HepG2 (cell line): ENCODE data around the gene PSD. TPM values are rescaled to one million over a fixed set of nuclear protein-coding genes. Genes with fewer than 3 reads are reported as not detected.

Experiments
- BCL3 ChIP-seq: sonication (generic); formaldehyde crosslinking; IDR thresholded peaks from 2 replicates; pipeline ENCODE4 v1.5.1; 2020; ENCODE audit warnings: mild to moderate bottlenecking, missing genetic modification reagents, moderate library complexity
- ESRRA ChIP-seq: sonication (generic); formaldehyde crosslinking; IDR thresholded peaks from 2 replicates; pipeline ENCODE4 v1.5.1; 2020; ENCODE audit warnings: mild to moderate bottlenecking, low read depth, missing genetic modification reagents
- FOXC1 ChIP-seq: sonication (generic); formaldehyde crosslinking; IDR thresholded peaks from 2 replicates; pipeline ENCODE4 v1.8.0; 2022; ENCODE audit warnings: mild to moderate bottlenecking, missing genetic modification reagents, borderline replicate concordance
- FOXO1 ChIP-seq: sonication (generic); formaldehyde crosslinking; IDR thresholded peaks from 2 replicates; pipeline ENCODE4 v1.4.0; 2020; ENCODE audit warnings: missing genetic modification reagents
- HIC2 ChIP-seq: sonication (generic); formaldehyde crosslinking; IDR thresholded peaks from 2 replicates; pipeline ENCODE4 v1.9.0; 2022; ENCODE audit warnings: low read depth, missing genetic modification reagents
- HNRNPLL ChIP-seq: fragments of 200-400 bp; formaldehyde crosslinking; IDR thresholded peaks from 2 replicates; pipeline ENCODE4 v1.6.1; 2017; ENCODE audit warnings: mild to moderate bottlenecking, low read depth, low read length; ENCODE audit not compliant: poor library complexity, severe bottlenecking
- HOXA9 ChIP-seq: sonication (generic); formaldehyde crosslinking; IDR thresholded peaks from 2 replicates; pipeline ENCODE4 v1.8.1; 2022; ENCODE audit warnings: missing genetic modification reagents, mild to moderate bottlenecking, moderate library complexity, borderline replicate concordance
- NR2C2 ChIP-seq: sonication (generic); formaldehyde crosslinking; IDR thresholded peaks from 2 replicates; pipeline ENCODE4 v1.4.0; 2020; ENCODE audit warnings: missing genetic modification reagents, mild to moderate bottlenecking, moderate library complexity, borderline replicate concordance
- REPIN1 ChIP-seq: sonication (generic); formaldehyde crosslinking; IDR thresholded peaks from 2 replicates; pipeline ENCODE4 v1.8.0; 2022; ENCODE audit warnings: missing genetic modification reagents, low read depth, mild to moderate bottlenecking, borderline replicate concordance
- SMARCE1 ChIP-seq: fragments of 450-650 bp; IDR thresholded peaks from 2 replicates; pipeline ENCODE4 v1.6.1; 2017; ENCODE audit warnings: borderline replicate concordance
- TOPORS ChIP-seq: sonication (generic); formaldehyde crosslinking; IDR thresholded peaks from 2 replicates; pipeline ENCODE4 v1.8.0; 2023; ENCODE audit warnings: mild to moderate bottlenecking, missing genetic modification reagents
- ZNF646 ChIP-seq: sonication (generic); formaldehyde crosslinking; IDR thresholded peaks from 2 replicates; pipeline ENCODE4 v1.9.0; 2021; ENCODE audit warnings: mild to moderate bottlenecking, missing genetic modification reagents
- ZNF691 ChIP-seq: sonication (generic); formaldehyde crosslinking; IDR thresholded peaks from 2 replicates; pipeline ENCODE4 v1.4.0; 2020; ENCODE audit warnings: missing genetic modification reagents, low read depth, mild to moderate bottlenecking, borderline replicate concordance
- ZNF704 ChIP-seq: sonication (generic); formaldehyde crosslinking; IDR thresholded peaks from 2 replicates; pipeline ENCODE4 v1.8.1; 2023; ENCODE audit warnings: mild to moderate bottlenecking, inconsistent platforms, moderate library complexity, missing genetic modification reagents, borderline replicate concordance
- ZNF788 ChIP-seq: sonication (generic); formaldehyde crosslinking; IDR thresholded peaks from 2 replicates; pipeline ENCODE4 v1.5.0; 2020; ENCODE audit warnings: mild to moderate bottlenecking, missing genetic modification reagents, borderline replicate concordance
- ZZZ3 ChIP-seq: sonication (generic); formaldehyde crosslinking; IDR thresholded peaks from 2 replicates; pipeline ENCODE4 v1.4.0; 2020; ENCODE audit warnings: missing genetic modification reagents, mild to moderate bottlenecking, borderline replicate concordance
- polyA plus RNA-seq, 8 experiments: library from polyadenylated mRNA; depleted of rRNA in 3 of 8; stranded (reverse) in 7 of 8; unstranded in 1 of 8; fragments of >200 nt; fragmentation: Illumina TruSeq in 4 of 8; extraction: Trizol in 4 of 8; gene quantifications; 2 replicates each; pipeline versions ENCODE4 v1.2.1 to v1.2.3, GENCODE V29; 2011 to 2016; ENCODE audit warnings: low read depth in 4 of 8, missing spikeins in 1 of 8, mixed read lengths in 1 of 8; ENCODE audit not compliant: insufficient read depth in 1 of 8
- total RNA-seq, 5 experiments: library from RNA; depleted of rRNA; stranded (reverse); fragments of >200 nt; fragmentation: Illumina TruSeq; extraction: Trizol; gene quantifications; 2 replicates each; pipeline ENCODE4 v1.2.3, GENCODE V29; 2016; ENCODE audit warnings: low read depth in 1 of 5

The PSD gene
- total and polyA plus RNA-seq, 2 of the 13 experiments (the other 11 are each of a cell fraction or from before 2014, with no cell fraction given): 0.35 to 0.58 TPM

- TF ChIP-seq ZNF646 (no peak), ZNF704 (CRISPR knock-in tag) (peak; percentile 58; the same call in 1 of the 2 replicates), HIC2 (CRISPR knock-in tag) (peak; percentile 28; the same call in 1 of the 2 replicates), ESRRA (CRISPR knock-in tag) (peak; percentile 49; the same call in 1 of the 2 replicates), ZZZ3 (CRISPR knock-in tag) (peak; percentile 71; the same call in 1 of the 2 replicates), FOXC1 (peak; percentile 80; the same call in 1 of the 2 replicates), ZNF788 (CRISPR knock-in tag) (peak; percentile 91; the same call in 1 of the 2 replicates), REPIN1 (CRISPR knock-in tag) (peak; percentile 85), FOXO1 (CRISPR knock-in tag) (peak; percentile 72), ZNF691 (CRISPR knock-in tag) (peak; percentile 96), BCL3 (CRISPR knock-in tag) (no peak), HOXA9 (CRISPR knock-in tag) (0 out of 2 replicates have a peak, but pooled peaks have one; percentile 50), TOPORS (CRISPR knock-in tag) (peak; percentile 75), SMARCE1 (no peak), NR2C2 (CRISPR knock-in tag) (peak; percentile 68), HNRNPLL (peak; percentile 88)
Observed at GRCh38 chr10:102422545-102423129, 4.1 kb upstream of the PSD start (continued).
